Measurements from ENCODE around the gene EIF2S1.

DNA sequence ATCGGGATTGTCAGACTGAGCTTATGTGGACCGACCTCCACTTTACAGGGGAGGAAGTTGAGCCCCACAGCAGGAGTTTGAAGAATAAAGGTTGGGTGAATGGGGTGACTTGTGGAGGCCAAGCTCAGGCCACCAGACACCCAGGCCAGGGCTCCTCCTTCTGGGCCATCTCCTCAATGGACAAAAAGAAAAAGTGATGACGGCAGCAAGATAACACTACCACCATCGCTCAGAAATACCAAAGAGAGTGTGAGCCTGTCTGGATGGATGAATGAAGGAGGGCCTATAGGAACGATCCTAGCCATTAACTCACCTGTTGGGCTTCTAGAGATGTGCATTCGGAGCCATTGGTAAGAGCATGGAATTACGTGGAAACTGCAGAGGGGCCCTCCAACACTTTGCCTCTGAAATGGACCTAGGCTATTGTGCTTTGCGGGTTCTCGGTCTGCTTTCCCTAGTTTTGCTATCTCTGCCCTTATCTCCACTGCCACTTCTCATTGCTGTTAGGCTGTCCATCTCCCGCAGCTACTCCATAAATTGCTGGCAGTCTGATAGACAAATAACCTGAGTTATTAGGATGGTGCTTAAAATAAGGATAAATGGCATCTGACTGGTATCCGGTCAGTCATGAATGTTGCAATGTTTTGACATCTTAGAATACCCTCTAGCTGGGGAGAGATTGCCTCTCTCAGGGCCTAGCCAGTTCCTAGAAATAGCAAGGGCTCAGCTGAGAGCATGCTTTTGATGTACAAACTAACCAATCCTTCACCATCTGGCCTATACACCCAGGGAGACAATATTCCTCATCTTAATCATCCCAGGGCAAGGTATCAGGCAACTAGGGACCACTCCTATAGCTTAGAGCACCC is 61.5 kb downstream of the EIF2S1 start:
- TF ChIP-seq, protein P1, sequence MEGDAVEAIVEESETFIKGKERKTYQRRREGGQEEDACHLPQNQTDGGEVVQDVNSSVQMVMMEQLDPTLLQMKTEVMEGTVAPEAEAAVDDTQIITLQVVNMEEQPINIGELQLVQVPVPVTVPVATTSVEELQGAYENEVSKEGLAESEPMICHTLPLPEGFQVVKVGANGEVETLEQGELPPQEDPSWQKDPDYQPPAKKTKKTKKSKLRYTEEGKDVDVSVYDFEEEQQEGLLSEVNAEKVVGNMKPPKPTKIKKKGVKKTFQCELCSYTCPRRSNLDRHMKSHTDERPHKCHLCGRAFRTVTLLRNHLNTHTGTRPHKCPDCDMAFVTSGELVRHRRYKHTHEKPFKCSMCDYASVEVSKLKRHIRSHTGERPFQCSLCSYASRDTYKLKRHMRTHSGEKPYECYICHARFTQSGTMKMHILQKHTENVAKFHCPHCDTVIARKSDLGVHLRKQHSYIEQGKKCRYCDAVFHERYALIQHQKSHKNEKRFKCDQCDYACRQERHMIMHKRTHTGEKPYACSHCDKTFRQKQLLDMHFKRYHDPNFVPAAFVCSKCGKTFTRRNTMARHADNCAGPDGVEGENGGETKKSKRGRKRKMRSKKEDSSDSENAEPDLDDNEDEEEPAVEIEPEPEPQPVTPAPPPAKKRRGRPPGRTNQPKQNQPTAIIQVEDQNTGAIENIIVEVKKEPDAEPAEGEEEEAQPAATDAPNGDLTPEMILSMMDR (IDR thresholded peaks at IDR 0.05) = no peak
- TF ChIP-seq POLR2A (IDR thresholded peaks at IDR 0.05) = no peak
